ENCODE measurements around the gene SEMA4A. TPM values are rescaled to one million over a fixed set of nuclear protein-coding genes. Genes with fewer than 3 reads are reported as not detected.
"Not testable (repeated sequence)": the region's sequence is repeated elsewhere in the genome, so short reads cannot be mapped to it uniquely, and the experiment has no call there.

The SEMA4A gene
- total RNA-seq, 1 experiment from 2014 or later, result 1.5 TPM

DNA sequence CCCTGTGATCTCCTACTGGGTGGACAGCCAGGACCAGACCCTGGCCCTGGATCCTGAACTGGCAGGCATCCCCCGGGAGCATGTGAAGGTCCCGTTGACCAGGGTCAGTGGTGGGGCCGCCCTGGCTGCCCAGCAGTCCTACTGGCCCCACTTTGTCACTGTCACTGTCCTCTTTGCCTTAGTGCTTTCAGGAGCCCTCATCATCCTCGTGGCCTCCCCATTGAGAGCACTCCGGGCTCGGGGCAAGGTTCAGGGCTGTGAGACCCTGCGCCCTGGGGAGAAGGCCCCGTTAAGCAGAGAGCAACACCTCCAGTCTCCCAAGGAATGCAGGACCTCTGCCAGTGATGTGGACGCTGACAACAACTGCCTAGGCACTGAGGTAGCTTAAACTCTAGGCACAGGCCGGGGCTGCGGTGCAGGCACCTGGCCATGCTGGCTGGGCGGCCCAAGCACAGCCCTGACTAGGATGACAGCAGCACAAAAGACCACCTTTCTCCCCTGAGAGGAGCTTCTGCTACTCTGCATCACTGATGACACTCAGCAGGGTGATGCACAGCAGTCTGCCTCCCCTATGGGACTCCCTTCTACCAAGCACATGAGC lies 23.3 kb downstream of the SEMA4A start:
- no TSS peak for BruUV-seq (replicated peaks)
- ChIA-PET CTCF (interaction anchor here (0.6 to 2.1 kb wide), 7 partner anchors 16 to 1307 kb away, joined by 3 to 12 read pairs (median 4); partner anchors contain the start of gene KCNN3), POLR2A (interaction anchor here (1.4 kb wide), 1 partner anchor 31 kb away, joined by 5 read pairs; no protein-coding TSS in a partner anchor)
- H3K27ac Mint-ChIP-seq (ENCODE audit: low read depth, unreplicated experiment), result no peak overlapping the region
- H3K4me3 Mint-ChIP-seq (ENCODE audit: unreplicated experiment), result no peak overlapping the region
- DNase-seq (ENCODE audit: unreplicated experiment), result no peak
- H3K36me3 Mint-ChIP-seq (ENCODE audit: insufficient read depth, unreplicated experiment), result peaks cover 5% of the 10 kb centered on the region
- no peaks in the 10 kb centered on the region for H3K4me1 Mint-ChIP-seq (ENCODE audit: insufficient read depth, unreplicated experiment)
- H3K9me3 Mint-ChIP-seq (ENCODE audit: unreplicated experiment), result no peaks in the 10 kb centered on the region
- no peak for TF ChIP-seq CTCF (IDR thresholded peaks at IDR 0.05; ENCODE audit: unreplicated experiment)
- intact Hi-C loops (cut with micrococcal nuclease), result no loop called here
- H3K27me3 Mint-ChIP-seq (ENCODE audit: insufficient read depth, unreplicated experiment), result peaks cover 13% of the 10 kb centered on the region

DNA sequence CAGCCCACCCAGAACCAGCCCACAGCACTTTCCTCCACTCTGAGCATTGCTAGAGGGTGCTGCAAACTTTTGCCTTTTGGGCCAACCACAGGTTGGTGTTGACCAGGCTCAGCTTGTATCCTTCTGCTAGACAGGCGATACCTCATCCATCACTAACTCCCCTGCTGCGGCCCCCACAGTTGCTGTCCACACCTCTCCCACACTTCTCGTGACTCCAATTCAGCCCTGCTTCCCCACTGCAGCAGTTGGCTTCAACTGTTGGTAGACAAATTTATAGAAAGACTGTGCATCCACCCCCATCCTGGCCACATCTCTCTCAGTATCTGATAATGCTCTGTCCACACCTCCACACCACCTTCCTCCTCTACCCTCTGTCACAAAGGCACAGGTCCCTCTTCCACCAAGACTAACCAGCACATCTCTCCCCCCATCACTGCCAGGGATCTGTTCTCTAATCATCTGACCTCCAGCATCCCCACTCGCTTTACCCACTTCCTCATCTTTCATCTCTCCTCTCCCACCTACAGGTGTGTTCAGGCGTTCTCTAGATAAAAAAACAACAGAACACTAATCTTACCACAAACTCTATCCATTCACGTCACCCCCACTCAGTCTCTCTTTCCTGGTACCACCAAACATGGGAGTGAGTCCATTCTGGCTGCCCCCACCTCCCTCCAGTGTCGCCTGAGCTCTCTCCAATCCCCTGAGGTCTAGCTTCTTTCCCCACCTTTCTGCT lies 24.7 kb downstream of the SEMA4A start:
- no peaks in the 10 kb centered on the region for H3K9me3 Mint-ChIP-seq (ENCODE audit: unreplicated experiment)
- no peaks in the 10 kb centered on the region for H3K4me1 Mint-ChIP-seq (ENCODE audit: insufficient read depth, unreplicated experiment)
- peaks cover 9% of the 10 kb centered on the region for H3K27me3 Mint-ChIP-seq (ENCODE audit: insufficient read depth, unreplicated experiment)
- H3K4me3 Mint-ChIP-seq (ENCODE audit: unreplicated experiment), result no peak overlapping the region
- no peak for TF ChIP-seq CTCF (IDR thresholded peaks at IDR 0.05; ENCODE audit: unreplicated experiment)
- no peak overlapping the region for H3K27ac Mint-ChIP-seq (ENCODE audit: low read depth, unreplicated experiment)
- peaks cover 5% of the 10 kb centered on the region for H3K36me3 Mint-ChIP-seq (ENCODE audit: insufficient read depth, unreplicated experiment)
- intact Hi-C loops (cut with micrococcal nuclease), result no loop called here
- POLR2A ChIA-PET, result interaction anchor here (0.7 to 1.3 kb wide), 2 partner anchors 15 to 248 kb away, joined by 3 read pairs; partner anchors contain the start of gene SLC25A44
- DNase-seq (ENCODE audit: unreplicated experiment), result no peak
- CTCF ChIA-PET, result interaction anchor here (0.5 to 1.2 kb wide), 6 partner anchors 14 to 88 kb away, joined by 3 to 5 read pairs (median 4); no protein-coding TSS in a partner anchor
- BruUV-seq (replicated peaks), result no TSS peak

- Mint-ChIP-seq H3K4me1 (ENCODE audit: insufficient read depth, unreplicated experiment) (no peaks in the 10 kb centered on the region), H3K27me3 (ENCODE audit: insufficient read depth, unreplicated experiment) (no peaks in the 10 kb centered on the region), H3K36me3 (ENCODE audit: insufficient read depth, unreplicated experiment) (no peaks in the 10 kb centered on the region), H3K4me3 (ENCODE audit: unreplicated experiment) (no peak overlapping the region), H3K27ac (ENCODE audit: low read depth, unreplicated experiment) (no peak overlapping the region), H3K9me3 (ENCODE audit: unreplicated experiment) (no peaks in the 10 kb centered on the region)
- POLR2A ChIA-PET, result interaction anchor here (0.6 kb wide), 1 partner anchor 15 kb away, joined by 3 read pairs; no protein-coding TSS in a partner anchor
- no peak for TF ChIP-seq CTCF (IDR thresholded peaks at IDR 0.05; ENCODE audit: unreplicated experiment)
- intact Hi-C loops (cut with micrococcal nuclease), result no loop called here
- CTCF ChIA-PET, result interaction anchor here (0.6 to 1.0 kb wide), 4 partner anchors 13 to 469 kb away, joined by 3 to 5 read pairs (median 4); partner anchors contain the start of genes SLC25A44 and TMEM79
- no peak for DNase-seq (ENCODE audit: unreplicated experiment)
- BruUV-seq (replicated peaks), result no TSS peak
Observed at GRCh38 chr1:156180471-156180870, 27.1 kb downstream of the SEMA4A start.

DNA sequence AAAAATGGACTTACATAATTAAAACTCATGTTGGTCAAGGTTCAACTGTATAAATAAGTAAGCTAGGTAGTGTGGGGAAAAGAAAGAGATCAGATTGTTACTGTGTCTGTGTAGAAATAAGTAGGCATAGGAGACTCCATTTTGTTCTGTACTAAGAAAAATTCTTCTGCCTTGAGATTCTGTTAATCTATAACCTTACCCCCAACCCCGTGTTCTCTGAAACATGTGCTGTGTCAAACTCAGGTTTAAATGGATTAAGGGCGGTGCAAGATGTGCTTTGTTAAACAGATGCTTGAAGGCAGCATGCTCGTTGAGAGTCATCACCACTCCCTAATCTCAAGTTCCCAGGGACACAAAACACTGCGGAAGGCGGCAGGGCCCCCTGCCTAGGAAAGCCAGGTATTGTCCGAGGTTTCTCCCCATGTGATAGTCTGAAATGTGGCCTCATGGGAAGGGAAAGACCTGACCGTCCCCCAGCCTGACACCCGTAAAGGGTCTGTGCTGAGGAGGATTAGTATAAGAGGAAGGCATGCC lies 28.1 kb downstream of the SEMA4A start:
- H3K4me1 Mint-ChIP-seq (ENCODE audit: insufficient read depth, unreplicated experiment); DNase-seq (ENCODE audit: unreplicated experiment); H3K4me3 Mint-ChIP-seq (ENCODE audit: unreplicated experiment); H3K27ac Mint-ChIP-seq (ENCODE audit: low read depth, unreplicated experiment); POLR2A ChIA-PET; H3K9me3 Mint-ChIP-seq (ENCODE audit: unreplicated experiment); H3K36me3 Mint-ChIP-seq (ENCODE audit: insufficient read depth, unreplicated experiment); BruUV-seq (replicated peaks); H3K27me3 Mint-ChIP-seq (ENCODE audit: insufficient read depth, unreplicated experiment); intact Hi-C loops (cut with micrococcal nuclease): not testable (repeated sequence)
- CTCF ChIA-PET, result interaction anchor here (0.6 kb wide), 1 partner anchor 56 kb away, joined by 5 read pairs; no protein-coding TSS in a partner anchor

DNA sequence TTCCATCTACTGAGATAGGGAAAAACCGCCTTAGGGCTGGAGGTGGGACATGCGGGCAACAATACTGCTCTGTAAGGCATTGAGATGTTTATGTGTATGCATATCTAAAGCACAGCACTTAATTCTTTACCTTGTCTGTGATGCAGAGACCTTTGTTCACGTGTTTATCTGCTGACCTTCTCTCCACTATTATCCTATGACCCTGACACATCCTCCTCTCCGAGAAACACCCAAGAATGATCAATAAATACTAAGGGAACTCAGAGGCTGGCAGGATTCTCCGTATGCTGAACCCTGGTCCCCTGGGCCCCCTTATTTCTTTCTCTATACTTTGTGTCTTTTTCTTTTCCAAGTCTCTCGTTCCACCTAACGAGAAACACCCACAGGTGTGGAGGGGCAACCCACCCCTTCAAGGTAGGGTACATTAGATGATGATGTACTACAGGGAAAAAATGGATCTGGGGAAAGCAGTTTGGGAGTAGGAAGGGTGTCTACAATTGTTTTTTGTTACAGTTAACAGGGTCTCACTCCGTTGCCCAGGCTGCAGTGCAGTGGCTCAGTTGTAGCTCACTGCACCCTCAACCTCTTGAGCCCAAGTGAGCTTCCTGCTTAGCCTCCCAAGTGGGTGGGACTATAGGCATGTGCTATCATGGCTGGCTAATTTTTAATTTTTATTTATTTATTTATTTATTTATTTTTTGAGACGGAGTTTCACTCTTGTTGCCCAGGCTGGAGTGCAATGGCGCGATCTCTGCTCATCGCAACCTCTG lies 28.8 kb downstream of the SEMA4A start:
- CTCF ChIA-PET; BruUV-seq (replicated peaks); H3K9me3 Mint-ChIP-seq (ENCODE audit: unreplicated experiment); DNase-seq (ENCODE audit: unreplicated experiment); intact Hi-C loops (cut with micrococcal nuclease); H3K36me3 Mint-ChIP-seq (ENCODE audit: insufficient read depth, unreplicated experiment); H3K27ac Mint-ChIP-seq (ENCODE audit: low read depth, unreplicated experiment); POLR2A ChIA-PET; H3K4me1 Mint-ChIP-seq (ENCODE audit: insufficient read depth, unreplicated experiment); H3K27me3 Mint-ChIP-seq (ENCODE audit: insufficient read depth, unreplicated experiment); H3K4me3 Mint-ChIP-seq (ENCODE audit: unreplicated experiment): not testable (repeated sequence)

- DNase-seq (ENCODE audit: unreplicated experiment); BruUV-seq (replicated peaks); intact Hi-C loops (cut with micrococcal nuclease); H3K36me3 Mint-ChIP-seq (ENCODE audit: insufficient read depth, unreplicated experiment); H3K4me3 Mint-ChIP-seq (ENCODE audit: unreplicated experiment); H3K27ac Mint-ChIP-seq (ENCODE audit: low read depth, unreplicated experiment); H3K27me3 Mint-ChIP-seq (ENCODE audit: insufficient read depth, unreplicated experiment); H3K4me1 Mint-ChIP-seq (ENCODE audit: insufficient read depth, unreplicated experiment); H3K9me3 Mint-ChIP-seq (ENCODE audit: unreplicated experiment): not testable (repeated sequence)
- ChIA-PET POLR2A (interaction anchor here (0.6 kb wide), 1 partner anchor 53 kb away, joined by 3 read pairs; no protein-coding TSS in a partner anchor), CTCF (interaction anchor here (1.3 to 1.4 kb wide), 2 partner anchors 90 to 95 kb away, joined by 5 to 8 read pairs; no protein-coding TSS in a partner anchor)
Observed at GRCh38 chr1:156186347-156187177, 33.2 kb downstream of the SEMA4A start.

All from MCF 10A (cell line).